Glutamatergic neuron (in vitro differentiated cells): ENCODE measurements around the gene AATK. TPM values are rescaled to one million over a fixed set of nuclear protein-coding genes. Genes with fewer than 3 reads are reported as not detected.

Source experiments
- DNase-seq: peaks from one replicate; pipeline ENCODE4 v3.0.0; 2022
- H3K27ac Mint-ChIP-seq: one replicate; pipeline ENCODE4 v1.8.0; 2020; ENCODE audit warnings: mild to moderate bottlenecking, mixed read lengths, inconsistent platforms; ENCODE audit not compliant: unreplicated experiment
- H3K27me3 Mint-ChIP-seq: one replicate; pipeline ENCODE4 v1.8.0; 2020; ENCODE audit warnings: mild to moderate bottlenecking, moderate library complexity, mixed read lengths, inconsistent platforms; ENCODE audit not compliant: unreplicated experiment
- H3K36me3 Mint-ChIP-seq: one replicate; pipeline ENCODE4 v1.8.0; 2020; ENCODE audit warnings: mild to moderate bottlenecking, mixed read lengths, inconsistent platforms; ENCODE audit not compliant: unreplicated experiment
- H3K4me1 Mint-ChIP-seq: one replicate; pipeline ENCODE4 v1.8.0; 2020; ENCODE audit warnings: mild to moderate bottlenecking, low read depth, mixed read lengths, inconsistent platforms; ENCODE audit not compliant: unreplicated experiment
- H3K4me3 Mint-ChIP-seq: one replicate; pipeline ENCODE4 v1.8.0; 2020; ENCODE audit warnings: mild to moderate bottlenecking, mixed read lengths, inconsistent platforms; ENCODE audit not compliant: unreplicated experiment
- H3K9me3 Mint-ChIP-seq: one replicate; pipeline ENCODE4 v1.8.0; 2020; ENCODE audit warnings: mild to moderate bottlenecking, moderate library complexity, mixed read lengths, inconsistent platforms; ENCODE audit not compliant: unreplicated experiment
- CTCF ChIP-seq: fragments of 200-600 bp; sonication (generic); IDR thresholded peaks from one replicate; pipeline ENCODE4 v1.5.0; 2021; ENCODE audit not compliant: partially characterized antibody, unreplicated experiment
- total RNA-seq: library from RNA; stranded (reverse); fragmentation: NEBNext Ultra II Directional; extraction: Animal tissue kit (Norgen Biotek cat#: 25700); gene quantifications from one replicate; pipeline ENCODE4 v1.2.1, GENCODE V29; 2021; ENCODE audit not compliant: unreplicated experiment

Gene AATK
- total RNA-seq, 1 donor from 2014 or later: 27.0 TPM

GRCh38 chr17:81073967-81074839, 91.8 kb downstream of the AATK start:
- peak overlapping the region; percentile 94 for H3K27ac Mint-ChIP-seq
- peaks cover 72% of the 10 kb centered on the region for H3K4me1 Mint-ChIP-seq
- H3K27me3 Mint-ChIP-seq: peaks cover 62% of the 10 kb centered on the region
- no peak for DNase-seq
- H3K4me3 Mint-ChIP-seq: peak overlapping the region; percentile 70
- TF ChIP-seq CTCF: no peak
- H3K36me3 Mint-ChIP-seq: no peaks in the 10 kb centered on the region
- H3K9me3 Mint-ChIP-seq: peaks cover 38% of the 10 kb centered on the region

GRCh38 chr17:81071761-81072741, 94.0 kb downstream of the AATK start:
- Mint-ChIP-seq H3K27me3 (peaks cover 51% of the 10 kb centered on the region), H3K27ac (peak overlapping the region; percentile 33), H3K4me1 (peaks cover 66% of the 10 kb centered on the region), H3K4me3 (peak overlapping the region; percentile 61), H3K36me3 (no peaks in the 10 kb centered on the region), H3K9me3 (peaks cover 38% of the 10 kb centered on the region)
- TF ChIP-seq CTCF: no peak
- DNase-seq: no peak

- Mint-ChIP-seq H3K4me1 (peaks cover 54% of the 10 kb centered on the region), H3K27me3 (peaks cover 38% of the 10 kb centered on the region), H3K4me3 (peak overlapping the region; percentile 64), H3K27ac (peak overlapping the region; percentile 52), H3K36me3 (no peaks in the 10 kb centered on the region), H3K9me3 (peaks cover 26% of the 10 kb centered on the region)
- DNase-seq: no peak
- TF ChIP-seq CTCF: no peak
Measured at GRCh38 chr17:81070541-81071246, 95.3 kb downstream of the AATK start.

GRCh38 chr17:81069135-81069645, 96.8 kb downstream of the AATK start:
- Mint-ChIP-seq H3K27ac (no peak overlapping the region), H3K4me1 (peaks cover 50% of the 10 kb centered on the region), H3K27me3 (peaks cover 25% of the 10 kb centered on the region), H3K36me3 (no peaks in the 10 kb centered on the region), H3K9me3 (peaks cover 15% of the 10 kb centered on the region), H3K4me3 (no peak overlapping the region)
- no peak for TF ChIP-seq CTCF
- no peak for DNase-seq
